IPS-15b (cell line): ENCODE measurements around the gene RPS6KA5.

ENCODE experiments used
- H3K27me3 ChIP-seq: one replicate; pipeline ENCODE4 v1.6.1; 2013; ENCODE audit warnings: low read length; ENCODE audit not compliant: control insufficient read depth, insufficient read depth
- H3K36me3 ChIP-seq: one replicate; pipeline ENCODE4 v1.6.1; 2013; ENCODE audit warnings: low read length; ENCODE audit not compliant: control insufficient read depth, insufficient read depth
- H3K4me1 ChIP-seq: one replicate; pipeline ENCODE4 v1.6.1; 2013; ENCODE audit warnings: mild to moderate bottlenecking, low read length; ENCODE audit not compliant: control insufficient read depth, insufficient read depth
- H3K4me3 ChIP-seq: one replicate; pipeline ENCODE4 v1.5.1; 2013; ENCODE audit warnings: low read depth, low read length
- H3K9ac ChIP-seq: one replicate; pipeline ENCODE4 v1.6.1; 2013; ENCODE audit warnings: low read depth, mild to moderate bottlenecking, low read length
- H3K9me3 ChIP-seq: one replicate; pipeline ENCODE4 v1.6.1; 2013; ENCODE audit warnings: mild to moderate bottlenecking, low read length; ENCODE audit not compliant: control insufficient read depth, insufficient read depth

RPS6KA5 gene

DNA sequence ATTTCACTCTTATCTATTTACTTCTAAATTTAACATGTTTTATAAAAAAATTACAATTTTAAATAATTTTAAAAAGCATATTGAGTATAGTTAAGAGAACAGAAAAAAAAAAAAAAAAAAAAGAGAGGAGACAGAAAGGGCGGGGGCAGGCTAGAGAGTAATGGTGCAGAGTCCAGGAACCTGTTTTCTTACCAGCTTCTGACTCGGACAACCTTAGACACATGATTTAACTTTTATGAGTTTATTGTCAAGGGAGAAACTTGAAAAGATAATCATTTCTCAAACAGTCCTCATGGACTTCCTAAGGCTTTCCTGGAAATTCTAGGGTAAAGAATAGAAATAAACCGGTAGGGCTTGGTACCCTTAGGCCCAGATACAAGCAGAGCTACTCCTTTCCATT lies 84.3 kb downstream of the RPS6KA5 start:
- Histone ChIP-seq H3K36me3 (no peaks in the 10 kb centered on the region), H3K4me1 (no peaks in the 10 kb centered on the region), H3K27me3 (no peaks in the 10 kb centered on the region), H3K9me3 (no peaks in the 10 kb centered on the region), H3K9ac (no peak overlapping the region), H3K4me3 (no peak overlapping the region)

DNA sequence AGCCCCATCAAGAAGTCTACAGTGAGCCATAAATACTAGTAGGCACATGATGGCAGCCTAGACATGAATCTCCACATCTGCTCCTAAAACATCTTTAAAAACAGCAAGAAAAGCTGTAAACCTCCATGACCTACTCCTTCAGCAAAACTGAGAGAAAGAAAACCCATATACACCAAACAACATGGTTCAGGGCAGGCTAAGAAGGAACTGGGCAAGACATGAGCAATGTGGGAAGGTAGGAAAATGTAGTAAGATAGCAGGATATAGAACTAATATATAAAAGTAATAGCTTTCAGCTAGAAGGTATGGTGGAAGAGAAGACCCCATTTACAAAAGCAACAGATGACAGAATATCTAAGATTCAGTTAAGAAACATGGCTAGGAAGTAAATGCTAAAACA lies 88.8 kb downstream of the RPS6KA5 start:
- Histone ChIP-seq H3K4me3 (no peak overlapping the region), H3K9ac (no peak overlapping the region), H3K9me3 (no peaks in the 10 kb centered on the region), H3K4me1 (no peaks in the 10 kb centered on the region), H3K27me3 (no peaks in the 10 kb centered on the region), H3K36me3 (no peaks in the 10 kb centered on the region)

DNA sequence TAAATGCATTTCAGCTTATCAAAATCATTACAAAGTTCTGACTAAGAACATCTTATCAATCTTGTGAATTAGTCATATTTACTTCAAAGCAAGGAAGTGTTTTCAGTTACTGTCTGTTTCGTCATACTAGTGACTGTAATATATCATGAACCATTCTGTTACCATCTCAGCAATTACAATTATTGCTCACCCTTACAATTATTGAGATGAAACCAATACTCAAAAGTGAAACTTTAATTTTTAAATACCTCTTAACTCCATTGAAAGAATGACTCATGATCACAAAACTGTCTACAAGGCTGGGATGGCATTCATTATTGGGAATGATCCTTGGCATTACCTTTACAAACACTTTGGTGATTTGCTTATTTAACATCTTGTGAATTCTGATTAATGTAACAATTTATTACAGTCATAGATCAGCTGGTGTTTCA lies 90.3 kb downstream of the RPS6KA5 start:
- no peak overlapping the region for H3K4me3 ChIP-seq
- no peaks in the 10 kb centered on the region for H3K36me3 ChIP-seq
- H3K27me3 ChIP-seq: no peaks in the 10 kb centered on the region
- H3K9me3 ChIP-seq: no peaks in the 10 kb centered on the region
- H3K9ac ChIP-seq: no peak overlapping the region
- no peaks in the 10 kb centered on the region for H3K4me1 ChIP-seq

DNA sequence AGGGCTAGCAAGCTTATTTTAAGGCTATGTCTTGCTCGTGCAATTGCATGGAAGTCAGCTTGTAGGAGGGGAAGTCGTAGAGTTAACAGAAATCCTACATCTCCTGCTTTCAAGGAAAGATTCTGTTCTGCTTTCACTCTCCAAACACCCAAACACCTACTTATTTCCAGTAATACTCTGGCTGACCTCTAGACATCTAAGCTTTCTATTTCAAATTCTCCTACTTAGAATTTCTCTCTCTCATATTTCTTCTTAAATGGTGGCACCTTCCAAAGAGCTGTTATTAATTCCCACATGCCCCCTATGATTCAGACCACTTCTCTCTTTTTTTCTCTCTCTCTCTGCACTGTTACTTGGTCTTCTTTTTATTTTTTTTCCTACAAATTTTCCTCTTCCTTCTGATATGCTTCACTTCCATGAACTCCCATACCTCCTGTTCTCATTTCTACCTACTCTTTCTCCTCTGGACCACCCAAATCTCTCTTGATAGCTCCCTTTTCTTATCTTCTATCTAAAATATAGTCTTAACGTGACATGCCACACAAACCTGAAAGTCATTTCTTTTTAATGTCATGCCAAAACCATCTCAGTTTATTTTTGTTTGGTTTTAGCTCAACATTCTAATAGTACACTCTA lies 90.8 kb downstream of the RPS6KA5 start:
- Histone ChIP-seq H3K27me3 (no peaks in the 10 kb centered on the region), H3K9me3 (no peaks in the 10 kb centered on the region), H3K9ac (no peak overlapping the region), H3K4me3 (no peak overlapping the region), H3K4me1 (no peaks in the 10 kb centered on the region), H3K36me3 (no peaks in the 10 kb centered on the region)

DNA sequence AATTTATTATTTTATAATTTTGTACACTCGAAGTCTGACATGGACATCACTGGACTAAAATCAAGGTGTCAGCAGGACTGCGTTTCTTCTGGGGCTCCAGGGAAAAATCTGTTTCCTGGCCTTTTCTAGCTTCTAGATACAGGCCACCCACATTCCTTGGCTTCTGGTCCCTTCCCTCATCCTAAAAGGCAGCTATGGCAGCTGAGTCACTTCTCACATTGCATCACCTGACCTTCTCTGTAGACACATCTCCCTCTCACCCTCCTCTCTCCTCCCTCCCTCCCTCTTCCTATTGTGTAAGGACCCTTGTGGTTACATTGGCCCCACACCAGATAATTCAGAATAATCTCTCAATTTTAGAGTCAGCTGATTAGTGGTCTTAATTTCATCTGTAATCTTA lies 92.4 kb downstream of the RPS6KA5 start:
- no peaks in the 10 kb centered on the region for H3K36me3 ChIP-seq
- H3K9ac ChIP-seq: no peak overlapping the region
- no peaks in the 10 kb centered on the region for H3K27me3 ChIP-seq
- no peaks in the 10 kb centered on the region for H3K4me1 ChIP-seq
- no peaks in the 10 kb centered on the region for H3K9me3 ChIP-seq
- no peak overlapping the region for H3K4me3 ChIP-seq

DNA sequence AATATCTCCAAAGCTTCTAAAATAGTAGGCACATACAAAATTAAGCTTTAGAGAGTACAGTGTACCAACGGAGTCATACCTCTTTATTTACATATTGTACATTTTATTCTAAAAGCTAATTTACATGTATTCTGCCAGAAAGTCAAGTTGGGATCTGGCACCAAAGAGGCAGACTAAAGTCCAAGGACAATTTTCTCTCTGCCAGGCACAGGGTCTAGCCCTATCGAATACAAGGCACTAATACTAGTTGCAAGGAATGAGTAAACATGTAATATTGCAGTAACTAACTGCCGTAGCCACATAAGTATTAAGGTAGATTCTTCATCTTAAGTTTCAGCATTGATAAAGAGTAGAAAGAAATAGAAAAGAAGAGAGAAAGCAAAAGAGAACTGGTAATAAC lies 93.9 kb downstream of the RPS6KA5 start:
- no peak overlapping the region for H3K9ac ChIP-seq
- H3K36me3 ChIP-seq: no peaks in the 10 kb centered on the region
- H3K4me1 ChIP-seq: no peaks in the 10 kb centered on the region
- H3K27me3 ChIP-seq: no peaks in the 10 kb centered on the region
- H3K4me3 ChIP-seq: no peak overlapping the region
- no peaks in the 10 kb centered on the region for H3K9me3 ChIP-seq

DNA sequence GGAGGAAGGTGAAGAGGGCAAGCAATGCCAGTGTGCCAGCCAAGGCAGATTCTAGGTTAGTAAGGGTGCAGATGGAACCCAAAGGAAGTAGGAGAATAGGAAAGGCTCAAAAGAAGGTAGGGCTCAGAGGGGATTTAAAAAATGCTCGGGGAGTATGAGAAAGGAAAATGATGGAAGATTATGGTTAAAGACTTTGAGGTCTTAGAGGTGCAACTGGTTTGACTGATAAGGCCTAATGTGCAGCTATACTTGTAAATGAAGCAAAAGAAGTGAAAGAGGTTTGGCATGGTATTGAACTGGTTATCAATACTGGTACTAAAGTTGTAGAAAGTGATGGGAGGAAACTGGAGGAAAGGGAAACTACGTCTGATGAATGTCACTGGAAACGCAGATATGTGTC lies 94.7 kb downstream of the RPS6KA5 start:
- Histone ChIP-seq H3K4me3 (no peak overlapping the region), H3K9ac (no peak overlapping the region), H3K9me3 (no peaks in the 10 kb centered on the region), H3K36me3 (no peaks in the 10 kb centered on the region), H3K27me3 (no peaks in the 10 kb centered on the region), H3K4me1 (no peaks in the 10 kb centered on the region)

DNA sequence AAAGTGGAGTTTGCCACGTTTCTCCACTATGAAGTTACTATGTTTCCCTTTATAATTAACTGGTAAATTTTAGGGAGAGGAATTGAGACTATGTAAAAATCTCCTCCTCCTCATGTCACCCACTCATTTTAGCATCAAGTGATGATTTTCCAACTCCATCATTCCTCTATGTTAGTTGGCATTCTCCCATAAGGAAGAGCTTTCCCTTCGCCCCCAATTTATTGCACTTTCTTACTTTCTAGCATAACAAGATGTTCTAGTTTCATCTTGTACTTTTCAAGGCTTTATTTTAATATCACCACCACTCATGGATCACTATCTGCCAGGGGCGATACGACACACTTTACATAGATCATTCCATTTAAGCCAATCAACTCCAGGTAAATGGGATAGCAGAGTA lies 97.1 kb downstream of the RPS6KA5 start:
- Histone ChIP-seq H3K4me3 (no peak overlapping the region), H3K9ac (no peak overlapping the region), H3K36me3 (no peaks in the 10 kb centered on the region), H3K9me3 (no peaks in the 10 kb centered on the region), H3K4me1 (no peaks in the 10 kb centered on the region), H3K27me3 (no peaks in the 10 kb centered on the region)

DNA sequence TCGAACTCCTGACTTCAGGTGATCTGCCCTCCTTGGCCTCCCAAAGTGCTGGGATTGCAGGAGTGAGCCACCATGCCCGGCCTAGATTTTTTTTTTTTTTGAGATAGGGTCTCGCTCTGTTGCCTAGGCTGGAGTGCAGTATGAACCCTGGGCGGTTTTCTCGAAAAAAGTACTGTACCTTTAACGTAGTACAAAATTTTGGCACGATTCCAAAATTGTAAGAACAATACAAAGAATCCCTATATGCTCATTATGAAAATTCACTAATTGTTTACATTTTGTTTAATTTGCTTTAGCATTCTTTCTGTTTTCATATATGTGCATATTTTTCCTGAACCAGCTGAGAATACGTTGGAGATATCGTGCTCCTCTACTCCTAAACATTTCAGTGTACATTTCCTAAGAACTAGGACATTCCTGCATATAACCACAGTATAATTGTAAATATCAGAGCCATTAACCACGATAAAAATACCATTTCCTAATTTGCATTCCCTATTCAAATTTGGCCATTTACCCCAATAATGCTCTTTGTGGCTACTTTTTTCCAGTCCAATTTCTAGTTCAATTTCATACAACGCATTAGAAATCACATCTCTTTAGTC lies 97.8 kb downstream of the RPS6KA5 start:
- Histone ChIP-seq H3K27me3 (no peaks in the 10 kb centered on the region), H3K9ac (no peak overlapping the region), H3K4me1 (no peaks in the 10 kb centered on the region), H3K9me3 (no peaks in the 10 kb centered on the region), H3K4me3 (no peak overlapping the region), H3K36me3 (no peaks in the 10 kb centered on the region)

DNA sequence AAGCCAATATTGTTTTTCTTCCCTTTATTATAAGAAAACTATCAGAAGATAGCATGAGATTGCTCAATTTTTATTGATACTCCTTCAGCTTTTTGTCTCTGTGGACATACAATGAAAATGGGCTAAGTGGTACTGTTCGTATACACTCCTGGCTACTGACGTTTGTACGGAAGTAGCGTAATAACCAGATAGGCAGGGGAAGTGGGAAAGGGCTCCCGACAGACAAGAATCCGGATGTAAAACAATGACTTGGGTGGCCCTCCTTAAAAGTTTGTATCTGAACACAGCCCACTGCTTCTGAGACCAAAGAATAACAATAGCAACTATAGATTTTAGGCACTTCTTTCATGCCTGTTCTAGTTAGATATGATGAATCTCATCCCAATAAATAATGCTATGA lies 99.6 kb downstream of the RPS6KA5 start:
- Histone ChIP-seq H3K4me1 (no peaks in the 10 kb centered on the region), H3K4me3 (no peak overlapping the region)

DNA sequence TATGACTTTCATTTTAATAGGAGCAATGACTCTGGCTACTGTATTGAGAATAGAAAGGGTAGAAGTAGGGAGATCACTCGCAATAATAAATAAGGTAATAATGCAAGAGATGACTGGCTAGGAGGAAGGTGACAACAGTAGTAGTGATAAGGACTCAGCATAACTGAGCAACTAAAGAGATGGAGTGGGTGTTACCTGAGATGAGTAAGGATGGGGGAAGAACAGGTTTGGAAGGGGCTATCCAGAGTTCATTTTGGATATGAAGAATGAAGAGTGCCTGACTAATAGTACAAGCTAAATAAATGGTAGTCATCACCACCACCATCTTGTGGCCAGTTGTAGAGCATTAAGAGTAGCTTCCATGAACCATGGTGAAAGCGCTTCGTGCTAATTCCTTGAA lies 101.1 kb downstream of the RPS6KA5 start:
- peaks cover under 1% of the 10 kb centered on the region for H3K9me3 ChIP-seq
- no peaks in the 10 kb centered on the region for H3K4me1 ChIP-seq
- no peak overlapping the region for H3K9ac ChIP-seq
- H3K4me3 ChIP-seq: no peak overlapping the region
- no peaks in the 10 kb centered on the region for H3K27me3 ChIP-seq
- no peaks in the 10 kb centered on the region for H3K36me3 ChIP-seq

More for the DNA sequence above, 99.6 kb downstream of the RPS6KA5 start:
- Histone ChIP-seq H3K9me3 (no peaks in the 10 kb centered on the region), H3K9ac (no peak overlapping the region), H3K36me3 (no peaks in the 10 kb centered on the region), H3K27me3 (no peaks in the 10 kb centered on the region)

DNA sequence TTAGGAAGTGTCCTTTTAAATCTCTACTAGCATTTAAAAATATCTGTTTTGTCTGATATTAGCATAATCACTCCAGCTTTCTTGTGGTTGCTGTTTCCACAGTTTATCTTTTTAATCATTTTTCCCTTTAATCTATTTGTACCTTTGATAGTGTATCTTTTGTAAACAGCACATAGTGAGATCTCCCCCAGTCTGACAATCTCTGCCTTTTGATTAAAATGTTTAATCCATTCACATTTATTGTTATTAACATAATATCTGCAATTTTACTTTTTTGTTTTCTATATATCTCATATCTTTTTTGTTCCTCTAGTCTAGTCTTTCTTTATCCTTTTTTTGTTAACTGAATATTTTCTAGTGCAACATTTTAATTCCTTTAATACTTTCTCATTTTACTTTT lies 104.2 kb downstream of the RPS6KA5 start:
- H3K27me3 ChIP-seq: no peaks in the 10 kb centered on the region
- H3K36me3 ChIP-seq: no peaks in the 10 kb centered on the region
- peaks cover 3% of the 10 kb centered on the region for H3K9me3 ChIP-seq
- H3K4me3 ChIP-seq: no peak overlapping the region
- H3K9ac ChIP-seq: no peak overlapping the region
- H3K4me1 ChIP-seq: no peaks in the 10 kb centered on the region
